ENCODE data around the gene ABCA7.

Gene ABCA7

DNA sequence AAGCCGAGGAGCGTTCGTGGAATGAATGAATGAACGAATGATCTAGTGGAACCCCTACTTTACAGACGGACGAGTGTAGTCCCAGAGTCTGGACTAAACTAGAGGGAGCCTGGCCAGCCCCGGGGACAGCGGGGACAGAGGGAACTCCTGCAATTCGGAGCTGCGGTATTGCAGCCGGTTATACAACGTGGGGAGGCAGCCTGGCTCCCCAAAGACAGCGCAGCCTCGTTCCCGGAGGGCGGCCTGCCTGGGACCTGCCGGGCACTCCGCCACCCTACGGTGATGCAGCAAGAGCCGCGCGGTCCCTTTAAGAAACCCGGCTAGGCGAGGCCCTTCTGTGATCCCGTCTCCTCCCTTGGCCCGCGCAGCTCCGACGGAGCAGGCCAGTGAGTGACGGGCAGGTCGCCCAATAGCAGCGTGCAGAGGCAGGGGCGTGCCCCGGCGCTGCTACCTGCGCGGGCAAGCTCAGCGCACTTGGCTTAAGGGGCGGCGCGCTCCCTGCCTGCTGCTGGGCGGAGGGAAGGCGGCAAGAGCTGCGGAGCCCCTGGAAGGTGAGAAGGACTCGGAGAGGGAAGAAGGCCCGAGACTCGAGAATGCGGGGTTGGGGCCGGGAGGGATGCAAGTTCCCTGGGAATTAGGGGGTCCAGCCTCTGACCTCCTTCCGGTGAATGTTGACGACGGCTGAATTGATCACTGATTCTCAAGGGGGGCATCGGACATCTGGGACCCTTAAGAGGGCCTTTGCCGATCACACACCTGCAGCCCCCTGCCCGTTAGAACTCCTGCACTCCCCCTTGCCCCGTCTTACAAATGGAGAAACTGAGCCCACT, at the start of gene ABCA7:
TSS of gene ABCA7 (plus strand) at position 462 of the 830 bp plus-strand sequence. CDS start 1,255 bp downstream, outside the sequence.
- TF ChIP-seq, protein P1, sequence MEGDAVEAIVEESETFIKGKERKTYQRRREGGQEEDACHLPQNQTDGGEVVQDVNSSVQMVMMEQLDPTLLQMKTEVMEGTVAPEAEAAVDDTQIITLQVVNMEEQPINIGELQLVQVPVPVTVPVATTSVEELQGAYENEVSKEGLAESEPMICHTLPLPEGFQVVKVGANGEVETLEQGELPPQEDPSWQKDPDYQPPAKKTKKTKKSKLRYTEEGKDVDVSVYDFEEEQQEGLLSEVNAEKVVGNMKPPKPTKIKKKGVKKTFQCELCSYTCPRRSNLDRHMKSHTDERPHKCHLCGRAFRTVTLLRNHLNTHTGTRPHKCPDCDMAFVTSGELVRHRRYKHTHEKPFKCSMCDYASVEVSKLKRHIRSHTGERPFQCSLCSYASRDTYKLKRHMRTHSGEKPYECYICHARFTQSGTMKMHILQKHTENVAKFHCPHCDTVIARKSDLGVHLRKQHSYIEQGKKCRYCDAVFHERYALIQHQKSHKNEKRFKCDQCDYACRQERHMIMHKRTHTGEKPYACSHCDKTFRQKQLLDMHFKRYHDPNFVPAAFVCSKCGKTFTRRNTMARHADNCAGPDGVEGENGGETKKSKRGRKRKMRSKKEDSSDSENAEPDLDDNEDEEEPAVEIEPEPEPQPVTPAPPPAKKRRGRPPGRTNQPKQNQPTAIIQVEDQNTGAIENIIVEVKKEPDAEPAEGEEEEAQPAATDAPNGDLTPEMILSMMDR (IDR thresholded peaks at IDR 0.05; ENCODE audit: low read depth, low read length) = no peak
- DNase-seq (ENCODE audit: extremely low read depth, low read depth) = peak; percentile 96

- TF ChIP-seq, protein P1 (IDR thresholded peaks at IDR 0.05; ENCODE audit: low read depth, low read length) = no peak
- DNase-seq (ENCODE audit: extremely low read depth, low read depth) = no peak
Measured at GRCh38 chr19:990119-990571, 49.8 kb upstream of the ABCA7 start.

DNA sequence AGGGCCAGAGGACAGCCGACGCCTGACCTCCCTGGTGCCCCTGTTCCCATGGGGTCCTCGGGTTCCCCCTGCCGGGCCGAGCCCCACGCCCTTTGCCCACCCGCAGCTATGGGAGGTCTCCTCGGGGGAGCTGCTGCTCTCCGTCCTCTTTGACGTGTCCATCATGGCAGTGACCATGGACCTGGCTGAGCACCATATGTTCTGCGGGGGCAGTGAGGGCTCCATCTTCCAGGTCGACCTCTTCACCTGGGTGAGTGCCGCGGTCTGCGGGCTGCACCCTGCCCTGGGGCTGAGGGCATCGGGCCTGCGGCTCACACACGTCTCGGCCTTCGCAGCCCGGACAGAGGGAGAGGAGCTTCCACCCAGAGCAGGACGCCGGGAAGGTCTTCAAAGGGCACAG, 49.2 kb upstream of the ABCA7 start:
- no peak for DNase-seq (ENCODE audit: extremely low read depth, low read depth)
- TF ChIP-seq, protein P1 (IDR thresholded peaks at IDR 0.05; ENCODE audit: low read depth, low read length) = no peak

- TF ChIP-seq, protein P1 (IDR thresholded peaks at IDR 0.05; ENCODE audit: low read depth, low read length) = no peak
- DNase-seq (ENCODE audit: extremely low read depth, low read depth) = no peak
Measured at GRCh38 chr19:991174-991931, 48.6 kb upstream of the ABCA7 start.

- TF ChIP-seq, protein P1 (IDR thresholded peaks at IDR 0.05; ENCODE audit: low read depth, low read length) = no peak
- DNase-seq (ENCODE audit: extremely low read depth, low read depth) = no peak
Measured at GRCh38 chr19:991932-992669, 47.8 kb upstream of the ABCA7 start.

- TF ChIP-seq, protein P1 (IDR thresholded peaks at IDR 0.05; ENCODE audit: low read depth, low read length) = no peak
- no peak for DNase-seq (ENCODE audit: extremely low read depth, low read depth)
Measured at GRCh38 chr19:992670-993055, 47.2 kb upstream of the ABCA7 start.

Measured in AG09319 (cell line).